Lung (tissue), 12 donors: ENCODE measurements around the gene RANBP1. TPM values are rescaled to one million over a fixed set of nuclear protein-coding genes. Genes with fewer than 3 reads are reported as not detected.

Experiments used
- ATAC-seq: fragments of 200-7000 bp; cut with Tn5 transposase; one replicate; pipeline ENCODE4 v1.9.1; 2020; ENCODE audit warnings: moderate number of reproducible peaks; ENCODE audit not compliant: insufficient read depth, low FRiP score
- DNase-seq, 3 donors: peaks; one replicate each; pipeline ENCODE4 v3.0.0-alpha.2; 2013 to 2017
- H3K27ac ChIP-seq, 2 donors: one replicate each; pipeline ENCODE4 v1.5.1; 2013; ENCODE audit warnings: mild to moderate bottlenecking in 2 of 2, moderate library complexity in 2 of 2, control low read depth in 1 of 2, inconsistent platforms in 1 of 2, low read depth in 1 of 2, low read length in 1 of 2
- H3K27me3 ChIP-seq, 3 donors: one replicate each; pipeline ENCODE4 v1.5.1; 2013; ENCODE audit warnings: low read length in 2 of 3; ENCODE audit not compliant: control insufficient read depth in 3 of 3, insufficient read depth in 3 of 3
- H3K36me3 ChIP-seq, 4 donors: one replicate each; pipeline ENCODE4 v1.5.1; 2013; ENCODE audit warnings: low read length in 4 of 4, mild to moderate bottlenecking in 1 of 4, moderate library complexity in 1 of 4; ENCODE audit not compliant: control insufficient read depth in 4 of 4, insufficient read depth in 4 of 4
- H3K4me1 ChIP-seq, 5 donors: one replicate each; pipeline ENCODE4 v1.5.1; 2013; ENCODE audit warnings: low read length in 5 of 5, mild to moderate bottlenecking in 2 of 5, moderate library complexity in 1 of 5; ENCODE audit not compliant: control insufficient read depth in 5 of 5, insufficient read depth in 5 of 5
- H3K4me3 ChIP-seq: one replicate; pipeline ENCODE4 v1.5.1; 2013; ENCODE audit warnings: mild to moderate bottlenecking, control low read depth, moderate library complexity
- H3K9ac ChIP-seq, 2 donors: one replicate each; pipeline ENCODE4 v1.5.1; 2013; ENCODE audit warnings: low read length in 2 of 2, control low read depth in 1 of 2; ENCODE audit not compliant: insufficient read depth in 1 of 2
- H3K9me3 ChIP-seq, 4 donors: one replicate each; pipeline ENCODE4 v1.5.1; 2013; ENCODE audit warnings: low read length in 3 of 4, mild to moderate bottlenecking in 1 of 4, moderate library complexity in 1 of 4; ENCODE audit not compliant: control insufficient read depth in 4 of 4, insufficient read depth in 3 of 4
- WGBS, 2 donors: extraction: QIAGEN DNeasy Blood & Tissue Kit; methylation state at CpG; one replicate each; pipeline ENCODE4 v1.1.7; 2013; 5-methylcytosine and 5-hydroxymethylcytosine counted together
- polyA plus RNA-seq, 2 donors: library from polyadenylated mRNA; stranded (reverse); fragments of 200-250 nt; gene quantifications; one replicate each; pipeline ENCODE4 v1.2.1, GENCODE V29; 2013
- total RNA-seq, 2 donors: library from RNA; depleted of rRNA in 1 of 2; stranded (reverse); fragments of >200 nt in 1 of 2; gene quantifications; one replicate each; pipeline ENCODE4 v1.2.1, GENCODE V29; 2014 to 2021
- TF ChIP-seq, protein P1 (sequence below): IDR thresholded peaks from 2 replicates; pipeline ENCODE4 v1.5.1; 2012; ENCODE audit warnings: mild to moderate bottlenecking; ENCODE audit errors: control extremely low read depth, extremely low read depth
- donor health status: control.
- donor health status: control.
- donor health status: Bipolar disorder and iron deficiency.
- donor health status: healthy.
- donor health status: DM: yes; HTN: yes; CAD: no.

Gene RANBP1
- total and polyA plus RNA-seq, 4 donors = 72.9 to 119 (median 83.2) TPM

DNA sequence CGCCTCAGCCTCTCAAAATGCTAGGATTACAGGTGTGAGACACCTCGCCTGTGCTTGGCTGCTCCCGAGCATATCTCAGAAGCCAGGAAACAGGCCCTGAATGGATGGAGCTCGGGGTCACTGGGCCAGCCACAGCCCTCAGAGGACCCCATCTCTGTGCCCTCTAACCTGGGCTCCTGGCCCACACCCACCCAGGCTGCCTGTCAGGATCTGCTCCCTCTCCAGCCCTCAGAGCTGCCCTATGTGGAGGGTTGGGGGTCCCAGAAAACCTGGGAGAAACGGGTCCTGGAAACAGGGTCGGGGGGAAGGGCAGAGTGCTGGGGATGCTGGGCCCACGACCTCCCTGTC lies 40.1 kb downstream of the RANBP1 start:
- no peak overlapping the region for H3K9ac ChIP-seq
- no peaks in the 10 kb centered on the region for H3K27me3 ChIP-seq
- TF ChIP-seq, protein P1, sequence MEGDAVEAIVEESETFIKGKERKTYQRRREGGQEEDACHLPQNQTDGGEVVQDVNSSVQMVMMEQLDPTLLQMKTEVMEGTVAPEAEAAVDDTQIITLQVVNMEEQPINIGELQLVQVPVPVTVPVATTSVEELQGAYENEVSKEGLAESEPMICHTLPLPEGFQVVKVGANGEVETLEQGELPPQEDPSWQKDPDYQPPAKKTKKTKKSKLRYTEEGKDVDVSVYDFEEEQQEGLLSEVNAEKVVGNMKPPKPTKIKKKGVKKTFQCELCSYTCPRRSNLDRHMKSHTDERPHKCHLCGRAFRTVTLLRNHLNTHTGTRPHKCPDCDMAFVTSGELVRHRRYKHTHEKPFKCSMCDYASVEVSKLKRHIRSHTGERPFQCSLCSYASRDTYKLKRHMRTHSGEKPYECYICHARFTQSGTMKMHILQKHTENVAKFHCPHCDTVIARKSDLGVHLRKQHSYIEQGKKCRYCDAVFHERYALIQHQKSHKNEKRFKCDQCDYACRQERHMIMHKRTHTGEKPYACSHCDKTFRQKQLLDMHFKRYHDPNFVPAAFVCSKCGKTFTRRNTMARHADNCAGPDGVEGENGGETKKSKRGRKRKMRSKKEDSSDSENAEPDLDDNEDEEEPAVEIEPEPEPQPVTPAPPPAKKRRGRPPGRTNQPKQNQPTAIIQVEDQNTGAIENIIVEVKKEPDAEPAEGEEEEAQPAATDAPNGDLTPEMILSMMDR = no peak
- whole genome bisulfite sequencing, 2 donors = 65 to 68% methylated on average over 7 of the region's 7 CpGs
- H3K9me3 ChIP-seq = no peaks in the 10 kb centered on the region
- ATAC-seq (no peak), DNase-seq (no peak)
- H3K36me3 ChIP-seq = no peaks in the 10 kb centered on the region
- no peak overlapping the region for H3K27ac ChIP-seq
- no peaks in the 10 kb centered on the region for H3K4me1 ChIP-seq
- no peak overlapping the region for H3K4me3 ChIP-seq

DNA sequence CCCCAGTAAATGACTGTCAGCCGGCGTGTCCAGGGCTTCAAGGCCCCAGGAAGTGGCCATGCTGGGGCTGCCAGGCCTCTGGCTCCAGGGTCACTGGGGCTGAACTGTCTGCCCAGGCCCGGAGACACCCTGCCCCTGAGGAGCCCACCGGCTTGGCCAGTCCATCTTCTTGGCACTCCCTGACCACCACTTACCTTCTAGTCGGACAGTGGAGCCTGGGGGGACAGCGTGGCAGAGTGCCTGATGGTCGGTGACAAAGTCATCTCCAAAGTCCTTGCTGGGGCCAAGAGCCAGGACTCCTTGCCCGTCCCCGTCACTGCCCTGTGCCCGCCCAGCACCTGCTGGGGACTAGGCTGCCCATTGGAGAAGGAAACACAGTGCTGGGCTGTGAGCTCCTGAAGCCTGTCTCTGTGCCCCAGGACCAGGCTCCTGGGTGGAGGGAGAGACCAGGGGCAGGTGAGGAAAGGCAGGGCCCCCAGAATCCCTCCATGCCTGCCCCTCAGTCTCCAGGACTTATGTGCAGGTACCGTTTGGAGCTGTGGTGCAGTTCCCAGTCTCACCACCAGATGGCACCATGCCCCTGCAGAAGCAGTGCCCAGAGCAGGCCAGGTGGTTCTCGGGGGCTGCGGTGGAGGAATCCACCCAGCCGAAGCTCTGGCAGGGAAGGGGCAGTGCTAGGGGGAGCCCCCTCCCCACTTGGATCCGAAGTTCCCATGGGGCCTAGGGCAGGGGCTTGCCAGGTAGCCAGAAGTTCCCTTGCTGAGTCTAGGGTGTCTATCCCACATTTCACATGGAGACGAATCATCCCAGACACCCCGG lies 40.9 kb downstream of the RANBP1 start:
- no peak overlapping the region for H3K4me3 ChIP-seq
- WGBS, 2 donors = 48 to 51% methylated on average over 17 of the region's 17 CpGs
- no peak overlapping the region for H3K9ac ChIP-seq
- H3K27me3 ChIP-seq = no peaks in the 10 kb centered on the region
- H3K27ac ChIP-seq = no peak overlapping the region
- H3K9me3 ChIP-seq = no peaks in the 10 kb centered on the region
- TF ChIP-seq, protein P1 = peak; percentile 100
- H3K36me3 ChIP-seq = no peaks in the 10 kb centered on the region
- ATAC-seq (peak; percentile 83), DNase-seq (peak; percentile 71 to 84 (median 83))
- H3K4me1 ChIP-seq = no peaks in the 10 kb centered on the region

DNA sequence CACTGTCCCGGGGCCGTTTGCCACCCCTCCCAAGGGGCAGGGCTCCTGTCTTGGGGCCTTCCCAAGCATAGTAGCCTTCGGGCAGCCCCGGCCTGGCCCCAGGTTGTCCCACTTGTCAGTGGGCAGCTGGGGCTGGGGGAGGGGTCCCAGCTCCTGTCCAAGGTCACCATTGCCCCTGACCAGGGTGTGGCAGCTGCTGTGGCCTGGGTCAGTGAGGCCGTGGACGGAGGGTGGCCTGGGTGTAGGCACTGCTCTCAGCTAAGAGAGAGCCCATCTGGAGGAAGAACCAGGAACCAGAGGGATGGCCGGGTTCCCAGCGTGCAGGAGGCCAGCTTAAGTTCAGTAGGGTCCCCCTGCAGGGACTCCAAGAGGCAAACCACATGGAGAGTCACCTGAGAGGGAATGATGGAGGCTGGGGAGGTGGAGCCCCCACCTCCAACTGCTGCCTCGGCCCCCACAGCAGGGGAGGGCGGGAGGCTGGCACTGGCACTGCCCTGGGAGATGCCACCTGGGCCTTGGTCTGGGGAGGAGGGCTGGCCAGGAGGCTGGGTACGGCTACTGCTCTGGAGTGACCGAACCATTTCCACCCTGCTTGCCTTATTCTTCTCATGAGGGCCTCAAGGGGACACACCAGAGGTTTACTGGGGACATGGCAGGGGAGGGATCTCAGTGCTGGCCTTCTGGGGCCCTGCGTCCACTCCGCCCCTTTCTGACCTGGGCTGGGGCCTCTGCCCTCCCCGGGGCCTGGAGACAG lies 41.7 kb downstream of the RANBP1 start:
- no peaks in the 10 kb centered on the region for H3K9me3 ChIP-seq
- no peak overlapping the region for H3K9ac ChIP-seq
- H3K36me3 ChIP-seq = no peaks in the 10 kb centered on the region
- 62 to 71% methylated on average over 15 of the region's 15 CpGs for WGBS, 2 donors
- no peaks in the 10 kb centered on the region for H3K27me3 ChIP-seq
- H3K27ac ChIP-seq = no peak overlapping the region
- no peak overlapping the region for H3K4me3 ChIP-seq
- TF ChIP-seq, protein P1 = no peak
- DNase-seq = no peak
- no peaks in the 10 kb centered on the region for H3K4me1 ChIP-seq
- no peak for ATAC-seq
